Suprapubic skin (tissue), 4 donors: ENCODE data around the gene ZNF560. TPM values are rescaled to one million over a fixed set of nuclear protein-coding genes. Genes with fewer than 3 reads are reported as not detected.

Source experiments
- DNase-seq, 2 donors: peaks; one replicate each; pipeline ENCODE4 v3.0.0-alpha.2; 2019; ENCODE audit warnings: low spot score in 2 of 2
- H3K27ac ChIP-seq: fragments of 200-600 bp; sonication (generic); one replicate; pipeline ENCODE4 v1.5.1; 2019
- H3K27me3 ChIP-seq: fragments of 200-600 bp; sonication (generic); one replicate; pipeline ENCODE4 v1.5.1; 2019
- H3K36me3 ChIP-seq: fragments of 200-600 bp; sonication (generic); one replicate; pipeline ENCODE4 v1.5.1; 2019
- H3K4me1 ChIP-seq: fragments of 200-600 bp; sonication (generic); one replicate; pipeline ENCODE4 v1.5.1; 2019
- H3K4me3 ChIP-seq: fragments of 200-600 bp; sonication (generic); one replicate; pipeline ENCODE4 v1.5.1; 2019; ENCODE audit warnings: mild to moderate bottlenecking
- H3K9me3 ChIP-seq: fragments of 200-600 bp; sonication (generic); one replicate; pipeline ENCODE4 v1.5.1; 2019
- CTCF ChIP-seq, 2 donors: fragments of 200-600 bp in 1 of 2; fragments of 450-650 bp in 1 of 2; sonication (generic) in 1 of 2; IDR thresholded peaks; one replicate each; pipeline ENCODE4 v1.5.1; 2016 to 2019; ENCODE audit warnings: antibody characterized with exemption in 2 of 2, mild to moderate bottlenecking in 1 of 2, moderate library complexity in 1 of 2
- EP300 ChIP-seq: sonication (generic); formaldehyde crosslinking; IDR thresholded peaks from one replicate; pipeline ENCODE4 v1.6.1; 2017; ENCODE audit warnings: antibody characterized with exemption
- POLR2A ChIP-seq, 2 donors: fragments of 450-650 bp; IDR thresholded peaks; one replicate each; pipeline ENCODE4 v1.6.1; 2017; ENCODE audit warnings: antibody characterized with exemption in 2 of 2, mild to moderate bottlenecking in 2 of 2, moderate library complexity in 2 of 2
- POLR2AphosphoS5 ChIP-seq, 3 donors: sonication (generic); formaldehyde crosslinking; IDR thresholded peaks; one replicate each; pipeline ENCODE4 v1.6.1; 2017; ENCODE audit warnings: antibody characterized with exemption in 3 of 3
- WGBS: methylation state at CpG from one replicate; pipeline ENCODE4 v1.1.5; 2018; 5-methylcytosine and 5-hydroxymethylcytosine counted together
- total RNA-seq, 4 donors: library from RNA; depleted of rRNA; stranded (reverse); fragments of >200 nt; gene quantifications; one replicate each; pipeline ENCODE4 v1.1.0, GENCODE V29; 2016

ZNF560 gene
- total RNA-seq, 4 donors from 2014 or later: 0.38 TPM; not detected in 3

DNA sequence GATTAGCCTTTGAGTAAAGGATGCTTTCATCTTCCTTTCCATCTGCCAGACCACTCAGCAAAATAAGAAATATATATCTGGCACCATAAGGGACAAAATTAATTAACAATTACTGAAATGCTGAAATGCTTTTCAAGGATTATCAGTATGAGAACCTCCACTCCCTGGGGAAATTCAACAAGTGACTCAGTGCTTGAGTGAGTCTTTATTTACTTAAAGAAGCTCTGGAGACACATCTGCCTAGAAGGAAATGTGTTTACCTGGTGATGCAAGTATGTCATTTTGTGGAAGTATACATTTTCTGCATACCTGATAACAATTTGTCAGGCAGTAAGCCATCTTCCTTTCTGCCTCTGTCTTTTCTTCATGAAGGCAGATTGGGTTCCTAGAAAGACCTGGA, 23.4 kb downstream of the ZNF560 start:
- no peak overlapping the region for H3K27ac ChIP-seq
- DNase-seq: no peak
- TF ChIP-seq EP300: no peak
- TF ChIP-seq POLR2AphosphoS5 (IDR thresholded peaks at IDR 0.05): no peak
- TF ChIP-seq CTCF (IDR thresholded peaks at IDR 0.05): no peak
- TF ChIP-seq POLR2A (IDR thresholded peaks at IDR 0.05): no peak
- no peaks in the 10 kb centered on the region for H3K27me3 ChIP-seq
- no peak overlapping the region for H3K4me3 ChIP-seq
- H3K36me3 ChIP-seq: no peaks in the 10 kb centered on the region
- peaks cover 13% of the 10 kb centered on the region for H3K9me3 ChIP-seq
- no peaks in the 10 kb centered on the region for H3K4me1 ChIP-seq

GRCh38 chr19:9467161-9467560, 31.3 kb downstream of the ZNF560 start:
- 95% methylated on average over 7 of the region's 7 CpGs for WGBS
- no peak for DNase-seq
- no peaks in the 10 kb centered on the region for H3K4me1 ChIP-seq
- H3K27me3 ChIP-seq: no peaks in the 10 kb centered on the region
- H3K9me3 ChIP-seq: peaks cover 38% of the 10 kb centered on the region
- no peaks in the 10 kb centered on the region for H3K36me3 ChIP-seq
- no peak overlapping the region for H3K27ac ChIP-seq
- H3K4me3 ChIP-seq: no peak overlapping the region
- TF ChIP-seq EP300: no peak
- no peak for TF ChIP-seq POLR2A (IDR thresholded peaks at IDR 0.05)
- TF ChIP-seq CTCF (IDR thresholded peaks at IDR 0.05): no peak
- no peak for TF ChIP-seq POLR2AphosphoS5 (IDR thresholded peaks at IDR 0.05)

- Histone ChIP-seq H3K4me1 (no peaks in the 10 kb centered on the region), H3K36me3 (no peaks in the 10 kb centered on the region), H3K4me3 (no peak overlapping the region), H3K27me3 (no peaks in the 10 kb centered on the region), H3K9me3 (peaks cover 30% of the 10 kb centered on the region), H3K27ac (no peak overlapping the region)
- WGBS: 91% methylated on average over 4 of the region's 4 CpGs
- TF ChIP-seq CTCF (IDR thresholded peaks at IDR 0.05): no peak
- no peak for DNase-seq
These were observed 36.5 kb downstream of the ZNF560 start for GRCh38 chr19:9461938-9462337.

- Histone ChIP-seq H3K27ac (no peak overlapping the region), H3K9me3 (peaks cover 35% of the 10 kb centered on the region), H3K36me3 (no peaks in the 10 kb centered on the region), H3K27me3 (no peaks in the 10 kb centered on the region), H3K4me1 (no peaks in the 10 kb centered on the region), H3K4me3 (no peak overlapping the region)
- TF ChIP-seq CTCF (IDR thresholded peaks at IDR 0.05) (no peak), EP300 (no peak), POLR2AphosphoS5 (IDR thresholded peaks at IDR 0.05) (no peak), POLR2A (IDR thresholded peaks at IDR 0.05) (no peak)
- no peak for DNase-seq
- 85% methylated on average over 13 of the region's 13 CpGs for WGBS
These were observed 42.3 kb downstream of the ZNF560 start for GRCh38 chr19:9456018-9456689.

GRCh38 chr19:9453953-9454352, 44.5 kb downstream of the ZNF560 start:
- no peak for DNase-seq
- TF ChIP-seq POLR2A (IDR thresholded peaks at IDR 0.05) (no peak), POLR2AphosphoS5 (IDR thresholded peaks at IDR 0.05) (no peak), EP300 (no peak), CTCF (IDR thresholded peaks at IDR 0.05) (no peak)
- Histone ChIP-seq H3K4me3 (no peak overlapping the region), H3K4me1 (no peaks in the 10 kb centered on the region), H3K27me3 (no peaks in the 10 kb centered on the region), H3K9me3 (peaks cover 50% of the 10 kb centered on the region), H3K27ac (no peak overlapping the region), H3K36me3 (no peaks in the 10 kb centered on the region)
- WGBS: 95% methylated on average over 4 of the region's 4 CpGs
